HS-27A (cell line): ENCODE data around the gene LRRC23.

Source experiments
- DNase-seq: peaks from one replicate; pipeline ENCODE4 v3.0.0-alpha.2; 2012; ENCODE audit warnings: low read depth, missing footprints

LRRC23 gene

GRCh38 chr12:6957151-6957701 is 52.6 kb downstream of the LRRC23 start:
- DNase-seq: no peak

DNA sequence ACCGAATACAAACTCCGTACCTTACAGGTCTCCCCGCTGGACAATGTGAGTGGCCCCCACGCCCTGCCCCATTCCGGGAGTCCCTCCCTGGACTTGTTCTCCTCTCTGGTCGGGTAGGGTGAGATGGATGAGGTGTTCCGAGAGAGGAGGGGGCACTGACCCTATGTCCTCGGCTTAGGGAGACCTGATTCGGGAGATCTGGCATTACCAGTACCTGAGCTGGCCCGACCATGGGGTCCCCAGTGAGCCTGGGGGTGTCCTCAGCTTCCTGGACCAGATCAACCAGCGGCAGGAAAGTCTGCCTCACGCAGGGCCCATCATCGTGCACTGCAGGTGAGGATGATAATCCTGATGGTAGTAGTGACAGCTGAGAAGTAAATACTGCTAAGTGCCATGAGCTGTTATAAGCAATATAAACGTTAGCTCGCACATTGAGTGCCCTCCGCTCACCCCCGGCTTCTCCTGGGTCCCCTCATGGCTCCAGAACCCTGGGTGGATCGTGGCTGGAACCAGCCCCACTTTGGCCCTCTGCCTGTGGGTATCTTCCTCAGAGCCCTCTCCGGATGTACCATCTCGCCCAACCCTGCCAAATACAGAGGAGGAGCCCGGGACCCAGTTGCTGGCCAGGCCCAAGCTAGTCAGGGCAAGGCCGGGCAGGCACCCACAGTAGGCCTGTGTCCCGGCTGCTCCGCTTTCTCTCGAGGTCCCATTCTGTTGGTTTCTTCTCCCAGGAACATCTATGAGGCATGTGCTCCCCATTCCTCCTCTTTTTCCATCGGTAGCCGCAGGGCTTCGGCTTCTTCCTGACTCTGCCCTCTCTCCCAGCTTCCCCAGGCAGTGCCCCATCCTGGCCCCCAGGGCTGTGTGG is 53.4 kb downstream of the LRRC23 start:
- no peak for DNase-seq

DNA sequence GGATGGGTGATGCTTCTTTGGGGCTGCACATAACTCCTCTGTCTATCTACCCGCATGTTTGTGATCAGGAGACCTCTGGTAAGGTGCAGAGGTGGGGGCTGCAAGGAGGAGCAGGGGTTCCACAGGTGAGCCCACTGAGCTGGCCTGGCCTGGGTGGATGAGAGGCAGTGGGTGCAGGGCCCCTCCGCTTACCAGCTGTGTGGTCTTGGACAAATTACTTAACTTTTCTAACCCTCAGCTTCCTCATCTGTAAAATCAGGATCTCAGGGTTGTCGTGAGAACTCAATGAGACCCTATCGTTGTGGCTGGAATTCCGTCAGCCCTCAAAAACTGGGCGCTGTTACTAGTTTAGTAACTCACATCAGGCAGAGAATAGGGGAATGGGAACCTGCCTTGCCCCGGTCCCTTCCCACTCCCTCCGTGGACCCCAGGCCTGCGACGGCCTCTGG is 54.0 kb downstream of the LRRC23 start:
- no peak for DNase-seq

- no peak for DNase-seq
Measured at GRCh38 chr12:6959058-6959804, 54.6 kb downstream of the LRRC23 start.

GRCh38 chr12:6959805-6960592 is 55.4 kb downstream of the LRRC23 start:
- no peak for DNase-seq

- no peak for DNase-seq
Measured at GRCh38 chr12:6960593-6961277, 56.1 kb downstream of the LRRC23 start.

- DNase-seq: peak; percentile 33
Measured at GRCh38 chr12:6961278-6961694, 56.7 kb downstream of the LRRC23 start.

- DNase-seq: peak; percentile 51
Measured at GRCh38 chr12:6961695-6962284, 57.2 kb downstream of the LRRC23 start.

DNA sequence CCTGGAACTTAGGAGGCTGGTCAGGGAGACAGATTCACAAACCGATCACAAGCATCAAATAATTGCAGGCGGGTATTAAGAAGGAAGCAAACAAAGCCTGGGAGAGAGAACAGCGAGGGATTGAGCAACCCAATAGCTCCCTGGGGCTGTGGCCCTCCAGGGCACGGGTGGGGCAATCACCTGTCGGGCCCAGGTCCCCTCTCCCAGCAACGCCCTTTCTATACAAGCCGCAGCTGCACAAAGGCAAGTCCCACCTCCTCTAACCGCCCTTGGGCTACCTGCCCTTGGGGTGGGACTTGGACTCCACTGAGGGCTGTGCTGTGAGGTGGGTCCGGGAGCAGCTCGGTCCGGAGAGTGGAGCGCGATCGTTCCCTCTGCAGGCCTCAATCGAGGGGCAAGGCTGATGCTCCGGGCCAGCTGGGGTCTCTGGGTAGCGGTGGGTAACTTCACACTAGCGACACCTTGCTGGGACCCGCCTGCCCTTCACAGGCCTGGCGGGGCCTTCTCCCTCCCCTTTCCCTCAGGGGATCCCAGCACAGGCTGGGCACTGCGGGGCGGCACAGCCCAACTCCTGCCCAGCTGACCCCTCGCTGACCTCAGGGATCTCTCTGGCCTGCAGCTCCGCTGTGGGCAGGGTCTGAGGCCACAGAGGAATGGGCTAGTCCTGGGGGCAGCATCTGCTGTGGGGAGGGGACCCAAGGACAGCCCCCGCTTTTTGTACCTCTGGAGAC is 57.8 kb downstream of the LRRC23 start:
- DNase-seq: no peak

- DNase-seq: no peak
Measured at GRCh38 chr12:6963016-6963731, 58.6 kb downstream of the LRRC23 start.
